GM23338 (cell line): Measurements from ENCODE around the gene G6PC3. TPM values are rescaled to one million over a fixed set of nuclear protein-coding genes. Genes with fewer than 3 reads are reported as not detected.

Experiments used
- ATAC-seq: fragments of 200-7000 bp; cut with Tn5 transposase; 3 replicates; pipeline ENCODE4 v1.9.1; 2020
- DNase-seq: peaks from one replicate; pipeline ENCODE4 v3.0.0-alpha.2; 2015; ENCODE audit warnings: low spot score
- H2AFZ ChIP-seq: fragments of 200-600 bp; sonication (generic); 2 replicates; pipeline ENCODE4 v1.8.0; 2016; ENCODE audit warnings: antibody characterized with exemption, mild to moderate bottlenecking, moderate library complexity
- H3F3A ChIP-seq: fragments of 200-600 bp; sonication (generic); replicated peaks from 2 replicates; pipeline ENCODE4 v1.8.0; 2017; ENCODE audit warnings: antibody characterized with exemption, mixed run types, low read depth
- H3K27ac ChIP-seq: fragments of 200-600 bp; sonication (generic); 2 replicates; pipeline ENCODE4 v1.6.1; 2016; ENCODE audit warnings: low read depth
- H3K27me3 ChIP-seq: fragments of 200-600 bp; sonication (generic); 2 replicates; pipeline ENCODE4 v1.8.0; 2016; ENCODE audit warnings: mild to moderate bottlenecking, mixed run types, moderate library complexity; ENCODE audit not compliant: insufficient read depth
- H3K36me3 ChIP-seq: fragments of 200-600 bp; sonication (generic); 2 replicates; pipeline ENCODE4 v1.8.0; 2016; ENCODE audit warnings: mild to moderate bottlenecking; ENCODE audit not compliant: insufficient read depth
- H3K4me1 ChIP-seq: fragments of 200-600 bp; sonication (generic); 2 replicates; pipeline ENCODE4 v1.8.0; 2016; ENCODE audit warnings: mild to moderate bottlenecking, moderate library complexity; ENCODE audit not compliant: insufficient read depth
- H3K4me2 ChIP-seq: fragments of 200-600 bp; sonication (generic); 2 replicates; pipeline ENCODE4 v1.7.1; 2017; ENCODE audit warnings: mixed run types
- H3K4me3 ChIP-seq: fragments of 200-600 bp; sonication (generic); 2 replicates; pipeline ENCODE4 v1.6.1; 2016; ENCODE audit warnings: mixed run types
- H3K79me2 ChIP-seq: fragments of 200-600 bp; sonication (generic); replicated peaks from 2 replicates; pipeline ENCODE4 v1.8.0; 2017; ENCODE audit warnings: mild to moderate bottlenecking; ENCODE audit not compliant: insufficient read depth
- H3K9me2 ChIP-seq: fragments of 200-600 bp; sonication (generic); 2 replicates; pipeline ENCODE4 v1.8.0; 2017; ENCODE audit not compliant: insufficient read depth
- H4K20me1 ChIP-seq: fragments of 200-600 bp; sonication (generic); replicated peaks from 2 replicates; pipeline ENCODE4 v1.8.0; 2017; ENCODE audit warnings: mild to moderate bottlenecking; ENCODE audit not compliant: insufficient read depth
- H3K27ac Mint-ChIP-seq: 2 replicates; pipeline ENCODE4 v1.8.0; 2020; ENCODE audit warnings: inconsistent platforms, mild to moderate bottlenecking, moderate library complexity, mixed read lengths
- H3K27me3 Mint-ChIP-seq: 3 replicates; pipeline ENCODE4 v1.8.0; 2022; ENCODE audit warnings: low read depth, mild to moderate bottlenecking, moderate library complexity, mixed read lengths, inconsistent platforms; ENCODE audit not compliant: insufficient read depth, poor library complexity
- H3K36me3 Mint-ChIP-seq: 3 replicates; pipeline ENCODE4 v1.8.0; 2021; ENCODE audit warnings: low read depth, mild to moderate bottlenecking, inconsistent platforms, moderate library complexity, mixed read lengths
- H3K4me1 Mint-ChIP-seq: 3 replicates; pipeline ENCODE4 v1.8.0; 2020; ENCODE audit warnings: mild to moderate bottlenecking, inconsistent platforms, mixed read lengths
- H3K4me3 Mint-ChIP-seq: 3 replicates; pipeline ENCODE4 v1.8.0; 2021; ENCODE audit warnings: moderate library complexity, mild to moderate bottlenecking, inconsistent platforms, mixed read lengths
- H3K9me3 Mint-ChIP-seq: 3 replicates; pipeline ENCODE4 v1.8.0; 2020; ENCODE audit warnings: moderate library complexity, mild to moderate bottlenecking, inconsistent platforms, mixed read lengths
- CREB1 ChIP-seq: fragments of 250-450 bp; sonication (Bioruptor Pico); IDR thresholded peaks from 2 replicates; pipeline ENCODE4 v1.5.0; 2020; ENCODE audit warnings: low read depth, mild to moderate bottlenecking, moderate library complexity
- CTCF ChIP-seq, 2 experiments: fragments of 200-600 bp in 1 of 2; sonication (generic) in 1 of 2; conservative IDR thresholded peaks; 2 replicates each; pipeline versions ENCODE4 v1.5.1 to v1.6.1; 2016 to 2017; ENCODE audit warnings: antibody characterized with exemption in 2 of 2, low read depth in 2 of 2, mild to moderate bottlenecking in 2 of 2, moderate library complexity in 1 of 2
- ETS1 ChIP-seq: IDR thresholded peaks from 2 replicates; pipeline ENCODE4 v1.6.1; 2016; ENCODE audit warnings: antibody characterized with exemption
- EZH2 ChIP-seq: fragments of 200-600 bp; sonication (generic); IDR thresholded peaks from one replicate; pipeline ENCODE4 v1.8.0; 2017; ENCODE audit warnings: antibody characterized with exemption, mild to moderate bottlenecking, low read depth; ENCODE audit not compliant: unreplicated experiment
- EZH2phosphoT487 ChIP-seq: fragments of 200-600 bp; sonication (generic); IDR thresholded peaks from one replicate; pipeline ENCODE4 v1.8.1; 2018; ENCODE audit warnings: antibody characterized with exemption; ENCODE audit not compliant: unreplicated experiment
- JUNB ChIP-seq: IDR thresholded peaks from one replicate; pipeline ENCODE4 v1.6.1; 2016; ENCODE audit warnings: antibody characterized with exemption; ENCODE audit not compliant: unreplicated experiment
- NANOG ChIP-seq: IDR thresholded peaks from 2 replicates; pipeline ENCODE4 v1.6.1; 2016; ENCODE audit warnings: antibody characterized with exemption, borderline replicate concordance
- POLR2AphosphoS5 ChIP-seq: IDR thresholded peaks from 2 replicates; pipeline ENCODE4 v1.6.1; 2016; ENCODE audit warnings: antibody characterized with exemption, low read depth
- REST ChIP-seq: IDR thresholded peaks from one replicate; pipeline ENCODE4 v1.6.1; 2018; ENCODE audit warnings: antibody characterized with exemption; ENCODE audit not compliant: unreplicated experiment
- STAT1 ChIP-seq: IDR thresholded peaks from one replicate; pipeline ENCODE4 v1.6.1; 2016; ENCODE audit warnings: antibody characterized with exemption; ENCODE audit not compliant: unreplicated experiment
- ZNF114 ChIP-seq: fragments of 250-450 bp; sonication (Bioruptor Pico); IDR thresholded peaks from 2 replicates; pipeline ENCODE4 v1.5.0; 2020; ENCODE audit warnings: mild to moderate bottlenecking, moderate library complexity
- ZNF331 ChIP-seq: fragments of 250-450 bp; sonication (Bioruptor Pico); IDR thresholded peaks from 2 replicates; pipeline ENCODE4 v1.5.0; 2020; ENCODE audit warnings: low read depth, mild to moderate bottlenecking, moderate library complexity
- polyA plus RNA-seq: library from polyadenylated mRNA; unstranded; fragments of >200 nt; fragmentation: Nextera tagmentation; extraction: Ambion mirVana; gene quantifications from 2 replicates; pipeline ENCODE4 v1.2.1, GENCODE V29; 2016
- total RNA-seq: library from RNA; depleted of rRNA; stranded (reverse); fragments of >200 nt; shearing (Covaris generic); gene quantifications from 2 replicates; pipeline ENCODE4 v1.2.3, GENCODE V29; 2014

Gene G6PC3
- total and polyA plus RNA-seq, 2 experiments from 2014 or later: 112 to 143 TPM

GRCh38 chr17:44029736-44030135 is 40.8 kb upstream of the G6PC3 start:
- Mint-ChIP-seq H3K27me3 (peaks cover 3% of the 10 kb centered on the region), H3K4me1 (no peaks in the 10 kb centered on the region), H3K27ac (no peak overlapping the region), H3K4me3 (no peak overlapping the region), H3K9me3 (no peaks in the 10 kb centered on the region), H3K36me3 (peaks cover 40% of the 10 kb centered on the region)
- no peak for ATAC-seq
- Histone ChIP-seq H4K20me1 (peaks cover 22% of the 10 kb centered on the region), H3K4me1 (no peaks in the 10 kb centered on the region), H3K9me2 (no peaks in the 10 kb centered on the region), H3K79me2 (0 out of 2 replicates have a peak, but pooled peaks cover 2% of the 10 kb centered on the region), H3F3A (peaks cover 16% of the 10 kb centered on the region), H3K4me2 (no peak overlapping the region), H3K27ac (no peak overlapping the region), H2AFZ (no peak overlapping the region), H3K36me3 (peaks cover 10% of the 10 kb centered on the region), H3K27me3 (no peaks in the 10 kb centered on the region), H3K4me3 (no peak overlapping the region)
- DNase-seq: no peak
- TF ChIP-seq EZH2: no peak
- no peak for TF ChIP-seq STAT1
- no peak for TF ChIP-seq JUNB
- TF ChIP-seq ZNF114: no peak
- TF ChIP-seq NANOG: no peak
- no peak for TF ChIP-seq CTCF (conservative IDR thresholded peaks at IDR 0.05; ENCODE audit: low read depth in 2 of 2)
- no peak for TF ChIP-seq REST
- no peak; the same call in 1 of the 2 replicates for TF ChIP-seq POLR2AphosphoS5
- TF ChIP-seq ZNF331: no peak
- no peak for TF ChIP-seq ETS1

- peaks cover 16% of the 10 kb centered on the region for H3F3A ChIP-seq
- peaks cover 10% of the 10 kb centered on the region for H3K36me3 ChIP-seq
- peaks cover 22% of the 10 kb centered on the region for H4K20me1 ChIP-seq
- no peak for ATAC-seq
- peaks cover 43% of the 10 kb centered on the region for H3K36me3 Mint-ChIP-seq
- no peak overlapping the region for H3K27ac ChIP-seq
- no peak overlapping the region for H3K4me2 ChIP-seq
- no peak overlapping the region for H3K27ac Mint-ChIP-seq
- H3K4me3 ChIP-seq: no peak overlapping the region
- H2AFZ ChIP-seq: no peak overlapping the region
- H3K27me3 Mint-ChIP-seq: peaks cover 2% of the 10 kb centered on the region
- no peak for DNase-seq
- H3K9me2 ChIP-seq: no peaks in the 10 kb centered on the region
- TF ChIP-seq CTCF (conservative IDR thresholded peaks at IDR 0.05; ENCODE audit: low read depth in 2 of 2) (no peak), EZH2 (no peak), EZH2phosphoT487 (no peak), JUNB (no peak), ZNF114 (no peak), STAT1 (no peak), CREB1 (no peak), POLR2AphosphoS5 (no peak)
- no peaks in the 10 kb centered on the region for H3K4me1 ChIP-seq
- 0 out of 2 replicates have a peak, but pooled peaks cover 2% of the 10 kb centered on the region for H3K79me2 ChIP-seq
- H3K9me3 Mint-ChIP-seq: no peaks in the 10 kb centered on the region
- no peak overlapping the region for H3K4me3 Mint-ChIP-seq
- no peaks in the 10 kb centered on the region for H3K4me1 Mint-ChIP-seq
- H3K27me3 ChIP-seq: no peaks in the 10 kb centered on the region
Observed at GRCh38 chr17:44030482-44030881, 40.1 kb upstream of the G6PC3 start.
